Gastroesophageal sphincter (tissue), 3 donors: ENCODE measurements around the gene CCDC190.

Experiments used
- CTCF ChIP-seq, 4 experiments: fragments of 200-600 bp in 2 of 4; fragments of 450-650 bp in 2 of 4; sonication (generic) in 1 of 4; IDR thresholded peaks; one replicate each; pipeline ENCODE4 v1.5.1; 2017 to 2019; ENCODE audit warnings: antibody characterized with exemption in 4 of 4, mild to moderate bottlenecking in 2 of 4, moderate library complexity in 2 of 4
- POLR2A ChIP-seq, 2 donors: fragments of 450-650 bp; IDR thresholded peaks; one replicate each; pipeline ENCODE4 v1.6.1; 2017; ENCODE audit warnings: antibody characterized with exemption in 2 of 2, mild to moderate bottlenecking in 2 of 2, moderate library complexity in 1 of 2

GRCh38 chr1:162901243-162901642 is 40.3 kb upstream of the CCDC190 start:
- TF ChIP-seq POLR2A (IDR thresholded peaks at IDR 0.05) = no peak
- TF ChIP-seq CTCF (IDR thresholded peaks at IDR 0.05) = no peak
